AG09309 (cell line): Measurements from ENCODE around the gene RFX8.
"Not testable (repeated sequence)": the region's sequence is repeated elsewhere in the genome, so short reads cannot be mapped to it uniquely, and the experiment has no call there.

Experiments used
- DNase-seq: peaks from one replicate; pipeline ENCODE4 v3.0.0-alpha.2; 2010; ENCODE audit warnings: low read depth
- H3K4me3 ChIP-seq: 2 replicates; pipeline ENCODE4 v1.5.1; 2011; ENCODE audit warnings: mild to moderate bottlenecking, low read depth, low read length, moderate library complexity; ENCODE audit not compliant: control insufficient read depth
- CTCF ChIP-seq: IDR thresholded peaks from 2 replicates; pipeline ENCODE4 v1.5.1; 2011; ENCODE audit warnings: mild to moderate bottlenecking, low read depth, low read length, inconsistent platforms; ENCODE audit not compliant: insufficient read depth, control insufficient read depth; ENCODE audit errors: missing control alignments

The RFX8 gene

DNA sequence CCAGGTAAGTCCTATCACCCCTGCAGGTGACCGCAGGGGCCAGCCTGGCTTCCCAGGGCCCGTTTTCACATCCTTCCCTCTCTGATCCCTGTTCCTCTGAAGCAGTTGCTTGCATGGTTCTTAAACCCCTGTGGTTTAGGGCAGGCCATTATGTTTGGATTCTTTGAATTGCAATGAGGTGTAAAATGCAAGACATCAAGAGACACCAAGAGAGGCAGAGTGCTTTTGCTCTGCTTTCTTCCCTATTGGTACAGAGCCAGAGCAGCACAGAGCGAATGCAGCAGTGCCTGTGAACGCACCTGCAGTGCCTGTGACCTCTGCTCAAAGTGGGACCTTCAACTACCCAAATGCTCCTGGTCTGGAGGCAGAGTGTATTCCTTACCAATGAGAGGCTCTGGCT is 7.6 kb downstream of the RFX8 start:
- no peak for TF ChIP-seq CTCF
- DNase-seq, result no peak
- H3K4me3 ChIP-seq, result no peak overlapping the region

DNA sequence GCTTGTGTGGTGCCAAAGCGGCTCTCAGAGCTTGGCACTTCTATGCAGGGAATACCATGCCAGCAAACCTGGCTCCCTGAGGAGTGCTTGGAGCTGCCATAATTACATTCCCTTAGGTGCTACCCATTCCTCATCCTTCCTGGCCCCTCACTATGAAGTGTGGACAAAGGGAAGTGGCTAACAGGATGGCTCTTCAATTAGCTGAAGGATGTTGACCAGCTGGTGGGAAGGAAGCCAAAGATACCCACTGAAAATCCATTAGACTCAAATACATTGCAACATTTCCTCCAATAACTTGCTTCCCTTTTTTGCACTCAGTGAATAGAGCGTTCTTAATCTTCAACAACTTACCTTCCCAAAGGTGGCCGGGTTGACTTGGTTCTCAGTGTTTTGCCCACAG is 8.5 kb downstream of the RFX8 start:
- H3K4me3 ChIP-seq, result no peak overlapping the region
- TF ChIP-seq CTCF, result no peak
- no peak for DNase-seq

DNA sequence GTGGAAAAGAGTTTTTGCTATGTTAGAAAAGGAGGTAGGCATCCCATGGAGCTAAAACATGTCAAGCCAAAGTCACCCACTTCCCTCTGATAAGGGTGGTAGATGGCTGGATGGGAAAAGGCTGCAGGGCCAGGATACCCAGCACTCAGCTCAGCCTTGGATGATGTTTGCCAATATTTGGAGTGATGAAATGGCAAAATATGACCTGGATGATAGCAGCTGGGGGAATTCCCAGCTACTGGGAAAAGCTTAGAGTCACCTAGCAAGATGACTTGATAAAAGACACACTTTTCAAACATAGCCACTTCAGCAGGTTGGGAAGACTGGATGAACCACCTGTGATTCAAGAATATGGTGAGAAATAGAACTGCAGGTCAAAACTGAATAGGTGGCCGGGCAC is 10.1 kb downstream of the RFX8 start:
- DNase-seq, result no peak
- H3K4me3 ChIP-seq, result no peak overlapping the region
- TF ChIP-seq CTCF, result no peak

DNA sequence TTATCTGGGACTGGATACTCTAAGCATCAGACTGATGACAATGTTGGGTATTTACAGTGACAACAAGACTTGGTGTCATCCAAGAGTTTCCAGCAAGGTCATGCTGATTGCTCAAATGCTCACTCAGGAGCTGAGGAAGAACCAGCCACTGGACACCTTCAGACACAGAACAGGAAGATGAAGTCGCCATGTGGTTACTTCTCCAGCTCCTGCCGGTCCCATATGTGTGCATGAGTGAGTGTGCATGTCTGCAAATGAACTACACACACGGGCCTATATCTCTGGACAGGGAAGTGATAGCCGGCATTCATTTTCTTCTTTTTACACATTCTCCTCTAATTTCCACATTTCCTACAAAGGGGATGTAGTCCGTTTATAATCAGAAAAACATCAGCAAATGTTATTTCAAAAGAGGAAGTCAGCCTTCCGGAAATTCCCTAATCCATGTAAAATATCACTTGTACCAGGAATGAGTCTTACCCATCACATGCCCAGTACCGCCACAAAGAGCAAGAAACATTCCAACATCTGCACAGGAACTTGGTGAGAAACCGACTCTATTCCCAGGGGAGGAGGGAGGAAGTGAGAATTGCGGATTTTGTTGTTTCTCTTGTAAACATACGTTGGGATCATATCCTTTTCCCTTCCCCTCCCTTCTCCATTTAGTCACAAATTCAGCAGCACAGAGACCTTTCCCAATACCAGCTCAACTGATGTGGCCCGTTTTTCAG is 10.8 kb downstream of the RFX8 start:
- no peak for TF ChIP-seq CTCF
- H3K4me3 ChIP-seq, result no peak overlapping the region
- peak; percentile 91 for DNase-seq

DNA sequence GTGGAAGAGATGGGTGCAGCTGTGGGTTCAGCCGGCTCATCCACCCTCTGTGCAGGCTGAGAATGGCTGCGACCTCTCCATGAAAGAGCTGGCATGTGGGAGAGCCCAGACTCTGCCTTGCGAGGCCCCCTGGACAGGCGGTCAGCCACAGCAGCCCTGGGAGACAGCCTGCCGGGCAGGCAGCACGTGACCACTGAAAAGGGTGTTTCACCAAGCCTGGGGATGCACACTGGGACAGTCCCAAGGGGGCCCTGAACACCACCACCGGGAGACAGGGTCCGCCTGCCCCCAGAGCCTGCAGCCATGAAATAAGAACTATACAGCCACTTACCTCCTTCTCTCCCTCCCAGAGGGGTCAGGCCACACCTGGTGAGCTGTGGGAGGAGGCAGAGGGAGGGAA is 11.5 kb downstream of the RFX8 start:
- no peak for TF ChIP-seq CTCF
- H3K4me3 ChIP-seq, result no peak overlapping the region
- DNase-seq, result no peak

DNA sequence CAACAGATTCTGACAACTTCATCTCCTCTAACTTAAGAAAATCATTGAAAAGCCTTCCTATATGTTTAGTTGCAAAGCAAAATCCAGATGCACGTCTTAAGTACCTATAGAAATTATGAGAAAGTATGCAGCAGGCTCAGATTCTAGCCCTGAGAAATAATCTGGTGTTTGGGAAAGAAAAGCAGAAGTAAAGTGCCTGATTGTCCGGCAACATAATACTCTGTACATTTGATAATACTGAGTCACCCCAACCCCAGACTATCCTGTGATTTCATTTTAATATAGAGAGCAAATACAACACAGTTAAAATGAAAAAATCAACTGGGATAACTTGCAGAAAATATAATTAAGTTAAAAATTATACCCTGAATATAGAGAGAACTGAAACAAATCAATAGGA is 13.5 kb downstream of the RFX8 start:
- no peak for TF ChIP-seq CTCF
- no peak for DNase-seq
- H3K4me3 ChIP-seq, result no peak overlapping the region

DNA sequence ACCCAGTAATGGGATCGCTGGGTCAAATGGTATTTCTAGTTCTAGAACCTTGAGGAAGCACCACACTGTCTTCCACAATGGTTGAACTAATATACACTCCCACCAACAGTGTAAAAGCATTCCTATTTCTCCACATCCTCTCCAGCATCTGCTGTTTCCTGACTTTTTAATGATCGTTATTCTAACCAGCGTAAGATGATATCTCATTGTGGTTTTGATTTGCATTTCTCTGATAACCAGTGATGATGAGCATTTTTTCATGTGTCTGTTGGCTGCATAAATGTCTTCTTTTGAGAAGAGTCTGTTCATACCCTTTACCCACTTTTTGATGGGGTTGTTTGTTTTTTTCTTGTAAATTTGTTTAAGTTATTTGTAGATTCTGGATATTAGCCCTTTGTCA is 20.5 kb downstream of the RFX8 start:
- H3K4me3 ChIP-seq, DNase-seq: not testable (repeated sequence)
